CD1c-positive myeloid dendritic cell (primary cell): ENCODE measurements around the gene CRACDL.
"Not testable (repeated sequence)": the region's sequence is repeated elsewhere in the genome, so short reads cannot be mapped to it uniquely, and the experiment has no call there.

Source experiments
- DNase-seq: peaks from one replicate; pipeline ENCODE4 v3.0.0-alpha.2; 2016; ENCODE audit errors: extremely low spot score

CRACDL gene

DNA sequence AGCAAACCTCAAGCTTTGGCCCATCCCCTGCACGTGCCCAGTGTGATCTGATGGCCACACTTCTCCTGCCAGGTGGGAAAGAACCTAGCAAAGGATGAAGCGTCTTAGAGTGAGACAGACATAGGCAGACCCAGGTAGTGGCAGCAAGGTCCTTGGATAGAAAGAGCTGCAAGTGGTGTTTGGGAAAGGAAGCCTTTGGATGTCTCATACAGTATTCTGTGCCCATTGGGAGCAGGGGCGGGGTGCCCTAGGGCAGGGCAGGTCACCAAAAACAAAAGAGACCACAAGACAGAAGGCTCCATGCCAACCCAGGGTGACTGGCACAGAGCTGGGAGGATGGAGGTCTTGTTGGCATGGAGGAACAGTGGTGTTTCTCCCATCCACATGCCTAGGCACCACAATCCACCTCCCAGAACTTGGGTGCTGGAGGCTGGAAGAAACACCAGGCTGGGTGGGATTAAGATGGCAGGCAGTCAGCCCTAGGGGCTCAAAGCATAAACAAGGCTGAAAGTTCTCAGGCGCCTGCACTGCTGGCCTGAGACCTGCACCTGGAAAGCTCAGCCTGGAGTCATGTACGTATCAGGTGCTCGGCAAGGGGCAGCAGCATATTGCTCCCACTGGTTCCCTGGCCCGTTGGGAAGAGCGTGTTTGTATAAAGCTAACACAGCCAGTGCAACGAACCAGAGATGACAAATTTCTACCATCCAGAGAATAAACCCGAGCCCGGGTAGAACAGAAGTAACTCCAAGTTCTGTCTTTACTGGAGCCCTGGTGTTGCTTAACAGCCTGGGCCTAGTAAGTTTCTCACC lies 52.9 kb downstream of the CRACDL start:
- no peak for DNase-seq

DNA sequence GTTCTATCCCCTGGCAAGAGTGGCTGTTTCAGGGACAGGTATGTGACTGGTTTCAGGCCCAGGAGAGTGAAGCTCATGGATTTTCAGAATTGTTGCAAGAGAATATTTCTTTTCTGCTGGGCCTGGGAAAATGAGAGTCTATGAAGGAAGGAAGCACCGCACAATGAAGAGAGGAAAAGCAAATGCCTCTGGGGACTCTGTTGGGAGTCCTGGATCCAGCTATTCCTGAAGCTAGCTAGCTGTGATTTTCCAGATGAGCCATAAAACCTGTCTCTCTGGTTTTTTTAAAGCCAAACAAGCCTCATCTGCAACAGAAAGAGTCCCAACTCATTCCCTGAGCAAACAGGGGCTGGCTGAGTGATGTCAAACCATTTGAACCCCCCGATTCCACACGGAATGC lies 53.7 kb downstream of the CRACDL start:
- no peak for DNase-seq

DNA sequence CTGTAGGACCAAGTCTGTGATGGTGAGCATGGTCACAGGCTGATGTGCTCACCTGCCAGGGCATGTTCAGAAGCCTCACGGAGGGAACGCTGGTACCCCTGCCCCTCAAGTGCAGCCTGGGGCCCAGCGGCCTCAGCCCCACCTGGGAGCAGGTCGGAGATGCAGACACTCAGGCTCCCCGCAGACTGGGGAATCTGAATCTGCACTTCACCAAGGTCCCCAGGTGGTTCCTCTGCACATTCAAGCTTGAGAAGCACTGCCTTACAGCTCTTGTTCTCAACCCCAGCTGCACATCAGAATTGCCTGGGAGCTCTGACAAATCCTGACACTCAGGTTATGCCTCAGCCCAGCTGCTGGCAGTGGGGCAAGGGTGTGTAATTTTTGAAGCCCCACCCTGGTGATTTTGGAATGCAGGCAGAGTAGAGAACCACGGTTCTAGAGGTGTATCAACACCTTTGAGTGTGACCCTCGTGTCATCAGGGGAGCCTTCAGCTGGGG lies 54.8 kb downstream of the CRACDL start:
- no peak for DNase-seq

DNA sequence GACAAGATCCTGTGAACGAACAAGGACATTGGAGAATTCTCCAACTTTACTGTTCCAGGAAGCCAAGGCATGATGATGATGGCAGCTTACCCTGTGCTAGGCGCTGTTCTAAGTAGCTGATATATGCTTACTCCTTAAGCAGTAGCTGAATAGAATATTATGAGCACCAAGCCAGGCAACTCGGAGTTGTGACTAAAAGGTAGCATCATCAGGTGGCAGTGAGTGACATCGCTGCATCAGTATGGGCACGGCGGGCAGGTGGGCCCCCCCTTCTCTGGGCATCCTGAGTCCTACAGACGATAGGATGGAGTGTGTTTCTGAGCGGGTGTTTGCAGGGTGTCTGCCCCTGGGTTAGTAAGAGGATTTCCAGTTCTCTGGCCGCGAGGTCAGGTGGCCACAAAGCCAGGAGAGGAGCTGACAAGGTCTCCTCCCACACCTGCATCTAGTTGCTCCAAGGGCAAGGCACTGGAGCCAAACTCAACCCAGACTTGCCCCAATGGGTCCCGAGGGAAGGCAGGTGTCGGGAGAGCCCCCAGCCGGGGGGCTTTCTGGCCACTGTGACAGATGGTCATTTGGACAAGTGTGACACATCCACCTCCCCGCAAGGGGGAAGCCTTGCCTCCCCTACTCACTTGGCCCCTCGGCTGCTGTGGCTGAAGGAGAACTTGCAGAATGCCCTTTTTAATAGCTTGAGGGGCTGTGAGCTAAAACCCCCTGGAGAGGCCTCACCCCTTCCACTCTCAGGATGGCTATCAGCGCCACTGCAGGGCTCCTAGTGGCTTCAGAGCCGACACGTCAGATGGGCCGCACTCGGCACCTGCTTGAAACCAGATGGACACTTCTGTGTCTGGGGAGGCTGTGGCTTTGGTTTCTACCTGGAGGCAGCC lies 55.5 kb downstream of the CRACDL start:
- no peak for DNase-seq

DNA sequence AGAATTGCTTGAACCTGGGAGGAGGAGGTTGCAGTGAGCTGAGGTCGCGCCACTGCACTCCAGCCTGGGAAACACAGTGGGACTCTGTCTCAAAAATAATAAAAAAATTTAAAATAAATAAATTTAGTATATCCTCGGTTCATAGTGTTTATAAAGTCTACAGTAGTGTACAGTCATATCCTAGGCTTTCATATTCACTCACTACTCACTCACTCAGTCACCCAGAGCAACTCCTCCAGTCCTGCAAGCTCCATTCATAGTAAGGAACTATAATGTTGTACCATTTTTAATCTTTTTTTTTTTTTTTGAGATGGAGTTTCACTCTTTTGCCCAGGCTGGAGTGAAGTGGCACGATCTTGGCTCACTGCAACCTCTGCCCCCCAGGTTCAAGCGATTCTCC lies 58.4 kb downstream of the CRACDL start:
- not testable (repeated sequence) for DNase-seq

DNA sequence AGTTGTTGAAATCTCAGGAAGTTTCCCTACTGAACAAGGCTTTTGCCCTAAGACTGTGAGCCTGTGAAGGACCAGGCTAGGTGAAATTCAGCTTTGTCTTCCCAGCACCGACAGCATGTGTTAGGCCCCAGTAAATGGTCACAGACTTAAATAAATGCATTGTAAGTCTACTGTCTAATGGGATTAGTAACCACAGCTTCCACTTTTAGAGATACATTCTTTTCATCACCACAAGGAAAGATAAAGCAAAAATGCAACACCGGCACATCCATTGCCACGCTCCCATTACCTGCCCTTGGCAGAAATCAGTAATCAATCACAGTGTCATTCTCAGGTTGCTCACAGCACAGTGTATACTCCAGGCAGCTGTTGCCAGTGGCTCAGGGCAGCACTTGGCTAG lies 59.3 kb downstream of the CRACDL start:
- DNase-seq: no peak

DNA sequence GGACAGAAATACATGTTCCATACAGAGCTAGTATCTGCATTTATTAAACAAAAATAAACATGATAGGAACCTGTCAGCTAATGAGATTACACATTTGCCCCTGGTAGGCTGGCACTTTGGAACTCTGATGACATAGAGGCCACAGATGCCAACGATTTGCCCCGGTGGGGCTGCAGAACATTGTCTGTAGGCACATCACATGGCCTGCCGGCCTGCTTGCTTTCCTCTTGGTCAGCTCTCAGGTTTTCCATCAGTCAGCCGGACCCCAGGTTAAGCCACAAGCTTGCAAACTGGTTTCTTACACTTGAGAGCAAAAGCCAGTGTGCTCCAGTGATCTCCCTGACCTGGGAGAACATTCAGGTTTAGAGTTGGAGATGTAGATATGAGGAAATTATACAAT lies 60.3 kb downstream of the CRACDL start:
- no peak for DNase-seq

DNA sequence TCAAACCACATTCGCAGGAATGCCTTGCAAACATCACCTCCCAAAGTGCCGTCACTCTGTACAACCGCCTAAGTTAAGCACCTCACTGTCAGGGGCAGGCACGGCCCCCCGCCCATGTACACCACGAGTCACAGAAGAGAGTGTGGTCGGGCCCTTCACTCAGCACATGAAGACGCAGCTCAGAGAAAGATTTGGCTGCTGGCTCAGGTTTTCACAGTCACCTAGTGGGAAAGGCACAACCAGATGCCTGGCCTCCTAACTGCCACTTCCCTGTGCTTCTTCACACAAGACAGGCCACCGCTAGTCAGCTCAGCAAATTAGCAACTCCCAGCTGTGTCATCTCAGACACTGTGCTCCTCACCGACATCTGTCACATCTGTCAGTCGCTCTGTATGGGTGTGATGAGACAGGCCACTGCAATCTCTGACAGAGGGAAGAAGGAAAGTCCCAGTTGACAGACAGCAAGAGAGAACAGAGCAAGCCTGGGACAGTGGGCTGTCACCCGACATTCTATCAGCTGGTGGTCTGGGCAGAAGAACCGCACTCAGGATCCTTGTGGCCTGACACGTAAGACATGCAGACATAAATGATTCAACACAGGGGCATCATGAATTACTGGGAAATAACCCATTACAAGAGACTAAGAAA lies 60.8 kb downstream of the CRACDL start:
- DNase-seq: no peak

DNA sequence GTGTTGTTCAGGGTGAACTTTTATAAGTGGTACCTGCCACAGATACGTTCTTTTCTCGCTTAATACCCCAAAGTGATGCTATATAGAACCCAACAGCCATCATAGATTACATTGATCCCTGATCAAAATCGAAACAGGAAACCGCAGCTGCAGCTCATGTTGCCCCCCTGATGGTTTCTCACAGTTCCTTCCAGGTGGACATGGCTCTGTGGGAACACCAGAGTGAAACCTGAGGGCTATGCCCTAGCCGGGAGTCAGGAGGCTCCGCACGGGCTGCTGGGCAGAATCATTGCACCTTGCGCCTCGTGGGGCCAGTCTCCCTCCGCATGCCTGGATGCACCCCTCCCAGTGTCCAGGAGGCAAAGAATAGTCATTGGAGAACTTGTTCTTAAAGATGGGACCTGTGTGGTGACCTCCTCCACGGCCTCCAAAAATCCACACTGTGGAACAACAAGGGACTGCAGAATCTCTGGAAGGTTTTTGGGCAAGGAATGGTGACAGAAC lies 61.8 kb downstream of the CRACDL start:
- no peak for DNase-seq

DNA sequence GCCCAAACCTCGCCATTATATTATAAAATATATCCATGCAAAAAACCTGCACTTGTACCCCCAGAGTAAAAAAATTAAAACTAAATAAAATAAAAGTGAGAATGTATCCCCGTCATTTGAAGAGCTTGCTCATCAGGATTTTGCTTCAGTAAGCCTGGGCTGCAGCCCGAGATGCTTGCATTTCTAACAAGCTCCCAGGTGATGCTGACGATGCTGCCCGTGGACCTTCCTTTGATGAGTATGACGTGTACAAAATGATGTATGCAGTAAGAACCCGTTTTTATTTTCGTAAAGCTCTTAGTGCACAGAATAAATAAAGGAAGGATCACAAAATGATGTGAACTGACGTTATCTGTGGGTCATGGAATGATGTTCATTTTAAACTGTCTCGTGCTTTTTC lies 63.5 kb downstream of the CRACDL start:
- no peak for DNase-seq

DNA sequence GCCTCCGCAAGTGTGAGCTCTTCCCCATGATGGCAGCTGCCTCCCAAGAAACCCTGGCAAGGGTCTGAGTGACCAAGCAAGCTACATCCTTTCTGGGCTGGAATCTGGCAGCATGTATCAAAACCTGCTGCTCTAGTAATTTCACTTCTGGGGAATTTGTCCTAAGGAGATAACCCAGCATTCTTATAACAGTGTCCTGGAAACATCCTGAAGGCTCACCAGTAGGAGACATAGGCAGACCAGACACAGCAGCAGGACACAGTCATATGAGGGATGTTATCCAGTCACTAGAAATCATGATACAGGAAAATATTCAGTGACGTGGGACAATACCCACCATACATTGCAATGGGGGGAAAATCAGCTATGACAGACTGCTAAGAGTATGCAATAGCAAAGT lies 64.5 kb downstream of the CRACDL start:
- no peak for DNase-seq

DNA sequence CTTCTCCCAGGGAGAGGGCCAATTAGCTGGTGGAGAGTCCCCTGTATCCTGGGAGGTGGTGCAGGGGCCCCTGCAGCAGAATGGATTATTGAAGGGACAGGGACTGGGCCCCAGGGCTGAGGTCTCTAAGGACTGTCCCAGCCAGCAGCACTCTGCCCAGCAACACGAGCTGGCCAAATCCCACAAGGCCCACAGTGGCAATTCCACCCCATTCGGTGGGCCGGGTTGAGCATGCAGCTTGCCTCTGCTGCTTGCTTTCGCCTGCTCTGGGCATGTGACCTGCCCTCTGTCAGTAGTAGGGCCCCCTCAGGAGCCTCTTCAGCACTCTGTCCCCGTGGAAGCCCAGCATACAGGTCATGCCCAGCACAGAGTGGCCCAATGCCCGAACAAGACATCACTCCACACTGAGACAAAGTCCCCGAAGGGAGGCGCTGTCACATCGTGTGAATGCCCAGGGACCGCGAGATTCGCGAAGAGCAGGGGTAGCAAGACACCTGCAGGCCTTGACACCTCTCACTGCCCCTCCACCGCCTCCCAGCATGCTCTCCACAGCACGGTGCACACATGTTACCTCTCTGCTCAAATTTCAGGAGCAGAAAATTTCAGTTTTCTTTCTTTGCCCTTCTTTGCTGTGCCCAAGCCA lies 65.4 kb downstream of the CRACDL start:
- no peak for DNase-seq

DNA sequence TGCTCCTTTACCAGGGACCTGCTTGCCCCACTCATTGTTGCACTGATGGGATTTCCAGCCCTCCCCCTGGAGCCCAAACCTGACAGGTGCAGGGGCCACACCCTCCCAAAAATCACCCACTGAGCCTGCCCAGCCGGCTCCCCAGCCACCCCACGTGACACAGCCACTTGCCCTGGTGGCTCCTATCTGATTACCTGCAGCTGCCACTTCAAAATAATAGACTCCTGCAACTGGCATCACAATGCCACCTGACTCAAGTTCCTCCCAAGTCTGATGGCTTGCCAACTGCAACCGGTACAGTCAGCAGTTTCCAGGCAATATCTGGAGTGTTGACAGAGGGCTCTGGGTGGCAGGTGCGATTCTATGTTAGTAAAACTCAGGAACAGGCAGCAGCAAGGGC lies 66.2 kb downstream of the CRACDL start:
- DNase-seq: no peak

DNA sequence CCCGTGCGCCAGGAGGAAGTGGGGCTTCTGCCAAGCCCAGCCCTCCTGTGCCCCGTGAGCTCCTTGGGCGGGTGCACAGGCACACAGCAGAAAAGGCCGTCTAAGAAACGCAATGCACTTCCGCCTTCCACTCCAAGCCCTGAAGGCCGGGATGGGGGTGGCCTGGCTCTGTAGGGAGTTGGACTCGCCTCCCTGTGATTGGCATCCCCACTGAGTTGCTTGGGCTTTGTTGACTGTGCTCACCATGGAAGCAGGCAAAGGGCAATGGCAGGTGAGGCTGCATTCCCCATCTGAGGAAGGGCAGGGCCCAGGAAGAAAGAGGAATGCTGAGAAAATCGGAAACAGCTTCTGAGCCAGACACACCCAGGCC lies 66.8 kb downstream of the CRACDL start:
- DNase-seq: no peak

DNA sequence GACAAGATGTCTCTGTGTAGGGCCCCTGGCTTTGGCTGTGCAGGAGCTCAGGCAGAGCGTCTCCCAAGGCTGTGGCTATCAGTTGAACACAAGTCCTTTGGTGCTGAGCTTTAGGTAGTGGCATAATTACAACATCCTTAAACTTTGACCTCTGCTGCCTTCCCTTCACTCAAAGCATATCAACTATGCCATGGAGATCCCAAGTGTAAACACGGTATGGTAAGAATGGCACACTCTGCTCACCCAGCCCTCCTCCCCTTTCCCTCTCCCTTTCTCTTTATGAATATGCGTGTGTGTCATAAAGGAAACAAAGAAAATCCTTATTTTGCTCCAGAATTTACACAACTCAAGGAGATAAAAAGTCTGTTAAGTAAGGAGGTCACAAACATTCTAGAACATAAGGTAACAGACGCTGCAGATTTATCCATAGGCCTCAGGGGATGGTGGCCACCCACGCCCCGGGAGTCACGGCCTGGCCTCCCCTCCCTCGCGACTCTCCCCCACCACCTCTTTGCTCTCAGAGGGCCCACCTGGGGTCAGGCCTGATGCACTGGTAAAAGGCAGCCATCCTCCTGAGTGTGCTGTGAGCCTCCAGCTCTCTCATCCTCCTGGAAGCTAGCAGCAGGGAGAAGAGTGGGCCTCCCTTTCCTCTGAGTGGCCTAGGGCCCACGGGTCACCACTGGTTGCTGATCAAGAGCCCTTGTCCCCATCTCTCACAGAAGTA lies 67.3 kb downstream of the CRACDL start:
- no peak for DNase-seq

DNA sequence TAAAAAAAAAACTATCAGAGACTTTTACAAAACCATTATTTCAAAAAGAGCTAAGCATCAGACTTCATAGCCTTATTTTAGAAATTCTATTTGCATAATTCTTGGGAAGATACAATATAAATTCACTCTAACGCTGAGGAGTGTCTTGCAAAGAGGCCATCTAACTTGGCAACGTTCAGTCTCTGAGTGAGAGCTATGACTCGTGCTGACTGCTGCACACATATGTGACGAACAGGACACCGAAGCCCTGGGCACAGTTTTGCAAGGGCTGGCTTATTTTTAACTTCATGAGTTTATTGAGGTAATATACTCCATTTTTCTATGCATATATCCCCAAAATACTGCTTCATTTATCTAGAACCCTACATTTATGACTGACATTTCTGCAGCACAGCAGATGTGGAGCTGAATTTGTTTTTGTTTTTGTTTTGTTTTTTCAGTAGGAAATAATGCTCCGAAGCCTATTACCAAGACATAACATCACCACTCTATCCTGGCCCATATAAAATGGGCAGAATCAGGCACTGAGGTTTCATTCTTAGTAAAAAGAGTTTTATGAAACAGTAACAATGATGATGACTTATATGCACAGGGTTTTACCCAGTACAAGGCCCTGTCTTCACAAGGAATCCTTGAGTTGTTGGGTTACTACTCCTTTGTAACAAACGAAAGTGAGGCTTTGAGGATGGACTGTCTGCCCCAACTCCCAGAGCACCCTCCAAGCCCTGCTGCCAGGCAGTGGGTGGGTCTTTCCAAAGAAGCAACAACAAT lies 68.3 kb downstream of the CRACDL start:
- DNase-seq: no peak

DNA sequence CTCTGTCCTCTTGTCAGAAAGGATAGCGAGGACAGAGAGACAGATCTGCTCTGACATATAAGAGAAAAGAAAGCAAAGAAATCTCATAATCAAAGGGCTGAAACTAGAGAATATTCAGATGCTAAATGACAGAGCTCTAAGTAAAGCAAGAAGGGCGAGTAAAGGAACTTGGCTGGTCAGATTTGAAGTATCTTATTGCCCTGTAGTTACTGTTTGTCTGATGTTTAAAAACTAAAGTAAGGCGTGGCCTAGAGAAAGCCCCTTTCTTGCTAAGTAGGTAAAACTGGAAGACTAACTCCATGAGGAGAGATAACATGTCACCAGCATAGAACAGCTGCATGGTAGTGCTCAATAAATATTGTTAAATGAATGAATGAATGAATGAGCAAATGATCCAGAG lies 70.0 kb downstream of the CRACDL start:
- no peak for DNase-seq

DNA sequence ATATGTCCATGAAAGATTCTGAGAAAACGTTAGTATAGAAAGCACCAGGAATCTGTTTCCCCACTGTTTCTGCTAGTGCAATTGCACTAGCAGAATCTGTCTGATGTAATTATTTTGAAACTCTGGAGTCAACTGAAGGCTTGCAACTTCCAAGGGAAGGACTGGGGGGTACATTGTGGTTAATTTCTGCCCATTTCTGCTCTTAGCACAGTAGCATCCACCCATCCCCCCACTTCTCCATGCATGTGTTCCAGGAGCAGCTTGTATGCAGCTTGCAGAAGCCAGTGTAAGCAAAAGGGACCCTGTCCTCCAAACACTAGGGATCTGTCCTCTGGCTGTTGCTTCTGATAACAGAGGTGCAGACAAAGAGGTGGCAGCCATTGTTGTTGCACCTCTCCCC lies 74.4 kb downstream of the CRACDL start:
- DNase-seq: no peak

DNA sequence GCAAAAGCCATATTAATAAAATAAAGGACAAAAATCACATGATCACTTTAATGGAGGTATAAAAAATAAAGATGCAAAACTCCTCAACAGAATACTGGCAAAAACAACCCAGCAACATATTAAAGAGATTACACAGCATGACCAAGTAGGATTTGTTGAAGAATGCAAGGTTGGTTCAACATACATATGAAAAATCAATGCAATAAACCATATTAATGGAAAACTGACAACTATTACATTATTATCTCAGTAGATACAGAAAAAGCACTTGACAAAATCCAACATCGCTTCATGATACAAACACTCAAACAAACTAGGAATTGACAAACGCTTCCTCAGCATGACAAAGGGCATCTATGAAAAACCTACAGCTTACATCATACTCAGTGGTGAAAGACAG lies 76.7 kb downstream of the CRACDL start:
- no peak for DNase-seq

DNA sequence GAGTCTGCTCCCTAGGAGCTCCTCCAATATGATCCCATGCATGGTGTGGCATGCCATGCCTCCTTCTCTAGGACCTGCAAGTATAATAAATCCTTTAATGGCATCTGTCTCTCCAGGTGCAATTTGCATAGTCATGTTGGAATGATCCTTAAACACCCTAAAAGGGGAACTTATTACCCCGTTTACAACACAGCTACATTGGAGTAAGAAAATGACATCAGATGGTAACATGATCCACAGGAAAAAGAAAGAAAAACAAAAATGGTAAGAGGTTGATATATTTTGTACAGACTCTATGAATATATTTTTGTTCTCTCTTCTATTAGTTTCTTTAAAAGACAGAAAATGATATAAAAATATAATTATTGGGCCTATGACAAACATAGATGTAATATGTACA lies 79.0 kb downstream of the CRACDL start:
- DNase-seq: no peak
